Mucosa of rectum (tissue), 2 donors: ENCODE data around the gene NUP50.

Source experiments
- H3K27ac ChIP-seq, 2 donors: one replicate each; pipeline ENCODE4 v1.7.0; 2013; ENCODE audit warnings: inconsistent platforms in 2 of 2, low read depth in 2 of 2, low read length in 2 of 2
- H3K27me3 ChIP-seq, 2 donors: one replicate each; pipeline ENCODE4 v1.7.0; 2013; ENCODE audit warnings: low read length in 2 of 2; ENCODE audit not compliant: control insufficient read depth in 2 of 2, insufficient read depth in 2 of 2
- H3K36me3 ChIP-seq, 2 donors: one replicate each; pipeline ENCODE4 v1.7.0; 2013; ENCODE audit warnings: low read length in 2 of 2; ENCODE audit not compliant: control insufficient read depth in 2 of 2, insufficient read depth in 2 of 2
- H3K4me1 ChIP-seq, 2 donors: one replicate each; pipeline ENCODE4 v1.7.0; 2013; ENCODE audit warnings: low read length in 2 of 2, mild to moderate bottlenecking in 1 of 2; ENCODE audit not compliant: control insufficient read depth in 2 of 2, insufficient read depth in 2 of 2
- H3K4me3 ChIP-seq, 2 donors: one replicate each; pipeline ENCODE4 v1.7.0; 2013; ENCODE audit warnings: low read length in 2 of 2
- H3K9ac ChIP-seq, 2 donors: one replicate each; pipeline ENCODE4 v1.7.0; 2013; ENCODE audit warnings: low read length in 2 of 2, low read depth in 1 of 2, mild to moderate bottlenecking in 1 of 2
- H3K9me3 ChIP-seq, 2 donors: one replicate each; pipeline ENCODE4 v1.7.0; 2013; ENCODE audit warnings: low read length in 2 of 2; ENCODE audit not compliant: control insufficient read depth in 2 of 2
- donor health status: healthy.
- donor health status: Normal muscosa, but diverticular disease.

Gene NUP50

GRCh38 chr22:45134313-45134712 is 29.4 kb upstream of the NUP50 start:
- no peaks in the 10 kb centered on the region for H3K27me3 ChIP-seq
- H3K4me3 ChIP-seq, result no peak overlapping the region
- H3K27ac ChIP-seq, result no peak overlapping the region
- H3K36me3 ChIP-seq, result peaks cover 11 to 12% of the 10 kb centered on the region in 2 donors
- H3K9me3 ChIP-seq, result peaks cover 7% of the 10 kb centered on the region in 2 donors
- H3K4me1 ChIP-seq, result no peaks in the 10 kb centered on the region
- no peak overlapping the region for H3K9ac ChIP-seq

GRCh38 chr22:45136594-45136993 is 27.1 kb upstream of the NUP50 start:
- Histone ChIP-seq H3K4me1 (no peaks in the 10 kb centered on the region), H3K4me3 (no peak overlapping the region), H3K27me3 (no peaks in the 10 kb centered on the region), H3K9me3 (peaks cover 7% of the 10 kb centered on the region in 2 donors), H3K27ac (no peak overlapping the region), H3K9ac (no peak overlapping the region), H3K36me3 (peaks cover 11 to 12% of the 10 kb centered on the region in 2 donors)

GRCh38 chr22:45139693-45140092 is 24.0 kb upstream of the NUP50 start:
- no peaks in the 10 kb centered on the region for H3K4me1 ChIP-seq
- H3K9ac ChIP-seq, result no peak overlapping the region
- H3K36me3 ChIP-seq, result peaks cover under 1 to 2% of the 10 kb centered on the region in 2 donors
- H3K4me3 ChIP-seq, result no peak overlapping the region
- no peak overlapping the region for H3K27ac ChIP-seq
- H3K9me3 ChIP-seq, result peaks cover under 1 to 2% of the 10 kb centered on the region in 2 donors
- H3K27me3 ChIP-seq, result no peaks in the 10 kb centered on the region

GRCh38 chr22:45142376-45142775 is 21.3 kb upstream of the NUP50 start:
- Histone ChIP-seq H3K27me3 (no peaks in the 10 kb centered on the region), H3K9me3 (no peaks in the 10 kb centered on the region), H3K4me3 (no peak overlapping the region), H3K9ac (no peak overlapping the region), H3K36me3 (no peaks in the 10 kb centered on the region), H3K27ac (no peak overlapping the region), H3K4me1 (no peaks in the 10 kb centered on the region)

- Histone ChIP-seq H3K27me3 (no peaks in the 10 kb centered on the region), H3K4me3 (no peak overlapping the region), H3K27ac (no peak overlapping the region), H3K4me1 (no peaks in the 10 kb centered on the region), H3K9ac (no peak overlapping the region), H3K36me3 (no peaks in the 10 kb centered on the region), H3K9me3 (no peaks in the 10 kb centered on the region)
These were observed 18.8 kb upstream of the NUP50 start for GRCh38 chr22:45144916-45145315.

GRCh38 chr22:45149671-45150070 is 14.1 kb upstream of the NUP50 start:
- Histone ChIP-seq H3K9me3 (no peaks in the 10 kb centered on the region), H3K4me1 (peaks cover 0 to 7% of the 10 kb centered on the region in 2 donors), H3K36me3 (no peaks in the 10 kb centered on the region), H3K27me3 (no peaks in the 10 kb centered on the region), H3K4me3 (no peak overlapping the region), H3K27ac (no peak overlapping the region), H3K9ac (no peak overlapping the region)

- no peak overlapping the region for H3K4me3 ChIP-seq
- H3K9ac ChIP-seq, result no peak overlapping the region
- H3K27ac ChIP-seq, result no peak overlapping the region
- H3K9me3 ChIP-seq, result no peaks in the 10 kb centered on the region
- no peaks in the 10 kb centered on the region for H3K36me3 ChIP-seq
- no peaks in the 10 kb centered on the region for H3K27me3 ChIP-seq
- peaks cover 0 to 7% of the 10 kb centered on the region in 2 donors for H3K4me1 ChIP-seq
These were observed 13.6 kb upstream of the NUP50 start for GRCh38 chr22:45150139-45150538.

- H3K27me3 ChIP-seq, result no peaks in the 10 kb centered on the region
- no peak overlapping the region for H3K4me3 ChIP-seq
- H3K9me3 ChIP-seq, result no peaks in the 10 kb centered on the region
- no peak overlapping the region for H3K9ac ChIP-seq
- H3K36me3 ChIP-seq, result no peaks in the 10 kb centered on the region
- no peak overlapping the region for H3K27ac ChIP-seq
- H3K4me1 ChIP-seq, result peaks cover 0 to 7% of the 10 kb centered on the region in 2 donors
These were observed 12.2 kb upstream of the NUP50 start for GRCh38 chr22:45151503-45151902.

- Histone ChIP-seq H3K36me3 (peaks cover 0 to 4% of the 10 kb centered on the region in 2 donors), H3K4me3 (no peak overlapping the region), H3K9me3 (no peaks in the 10 kb centered on the region), H3K27me3 (no peaks in the 10 kb centered on the region), H3K4me1 (peaks cover 0 to 12% of the 10 kb centered on the region in 2 donors), H3K27ac (no peak overlapping the region), H3K9ac (no peak overlapping the region)
These were observed 9.3 kb upstream of the NUP50 start for GRCh38 chr22:45154383-45154782.

- peaks cover 0 to 19% of the 10 kb centered on the region in 2 donors for H3K4me1 ChIP-seq
- H3K9me3 ChIP-seq, result no peaks in the 10 kb centered on the region
- H3K27ac ChIP-seq, result no peak overlapping the region
- no peak overlapping the region for H3K4me3 ChIP-seq
- H3K36me3 ChIP-seq, result peaks cover 0 to 4% of the 10 kb centered on the region in 2 donors
- no peaks in the 10 kb centered on the region for H3K27me3 ChIP-seq
- H3K9ac ChIP-seq, result no peak overlapping the region
These were observed 8.5 kb upstream of the NUP50 start for GRCh38 chr22:45155050-45155840.
